Tibial nerve (tissue), 4 donors: ENCODE results near the gene MEGF10.

Source experiments
- CTCF ChIP-seq, 5 experiments: fragments of 200-600 bp in 3 of 5; fragments of 450-650 bp in 2 of 5; sonication (generic) in 3 of 5; IDR thresholded peaks; one replicate each; pipeline ENCODE4 v1.5.1; 2016 to 2019; ENCODE audit warnings: antibody characterized with exemption in 5 of 5, mild to moderate bottlenecking in 3 of 5, moderate library complexity in 2 of 5
- EP300 ChIP-seq, 2 donors: sonication (generic); formaldehyde crosslinking; IDR thresholded peaks; one replicate each; pipeline ENCODE4 v1.6.1; 2017; ENCODE audit warnings: antibody characterized with exemption in 2 of 2, mild to moderate bottlenecking in 1 of 2
- POLR2A ChIP-seq, 2 donors: fragments of 450-650 bp; IDR thresholded peaks; one replicate each; pipeline ENCODE4 v1.6.1; 2017; ENCODE audit warnings: antibody characterized with exemption in 2 of 2, mild to moderate bottlenecking in 2 of 2, moderate library complexity in 2 of 2

GRCh38 chr5:127359502-127359901 lies 68.9 kb downstream of the MEGF10 start:
- TF ChIP-seq CTCF (IDR thresholded peaks at IDR 0.05): no peak
- TF ChIP-seq POLR2A (IDR thresholded peaks at IDR 0.05): no peak
- no peak for TF ChIP-seq EP300 (IDR thresholded peaks at IDR 0.05)
